Glomerular endothelial cell (primary cell): ENCODE results near the gene MSANTD3. TPM values are rescaled to one million over a fixed set of nuclear protein-coding genes. Genes with fewer than 3 reads are reported as not detected.
"Not testable (repeated sequence)": the region's sequence is repeated elsewhere in the genome, so short reads cannot be mapped to it uniquely, and the experiment has no call there.

ENCODE experiments used
- DNase-seq: peaks from one replicate; pipeline ENCODE4 v3.0.0-alpha.2; 2011; ENCODE audit warnings: low read depth, low spot score; ENCODE audit errors: extremely low read depth
- total RNA-seq: library from RNA; depleted of rRNA; stranded (reverse); fragments of >200 nt; gene quantifications from 2 replicates; pipeline ENCODE4 v1.2.3, GENCODE V29; 2015

MSANTD3 gene
- total RNA-seq: 112 and 129 TPM in 2 replicates

GRCh38 chr9:100426530-100427365, at the start of gene MSANTD3:
MSANTD3 (plus strand) TSS chr9:100427143; CDS start chr9:100441939, 14,796 bp downstream.
- no peak for DNase-seq

- DNase-seq: peak; percentile 18
These were observed 47.1 kb upstream of the MSANTD3 start for GRCh38 chr9:100379862-100380261.

- DNase-seq: not testable (repeated sequence)
These were observed 34.0 kb upstream of the MSANTD3 start for GRCh38 chr9:100392989-100393388.

- DNase-seq: no peak
These were observed 32.8 kb upstream of the MSANTD3 start for GRCh38 chr9:100394032-100394695.

GRCh38 chr9:100394816-100395215, 32.1 kb upstream of the MSANTD3 start:
- DNase-seq: no peak

GRCh38 chr9:100396769-100397168, 30.2 kb upstream of the MSANTD3 start:
- DNase-seq: no peak

- DNase-seq: no peak
These were observed 29.2 kb upstream of the MSANTD3 start for GRCh38 chr9:100397529-100398266.

- DNase-seq: no peak
These were observed 25.9 kb upstream of the MSANTD3 start for GRCh38 chr9:100401042-100401441.

GRCh38 chr9:100406962-100407361, 20.0 kb upstream of the MSANTD3 start:
- DNase-seq: no peak

GRCh38 chr9:100408546-100409175, 18.3 kb upstream of the MSANTD3 start:
- DNase-seq: no peak

GRCh38 chr9:100409176-100409556, 17.8 kb upstream of the MSANTD3 start:
- DNase-seq: no peak

GRCh38 chr9:100411472-100412283, 15.3 kb upstream of the MSANTD3 start:
- DNase-seq: peak; percentile 52

GRCh38 chr9:100413839-100414420, 13.0 kb upstream of the MSANTD3 start:
- DNase-seq: no peak

GRCh38 chr9:100417815-100418214, 9.1 kb upstream of the MSANTD3 start:
- DNase-seq: no peak

- DNase-seq: no peak
These were observed 7.8 kb upstream of the MSANTD3 start for GRCh38 chr9:100419166-100419565.

GRCh38 chr9:100421116-100421515, 5.8 kb upstream of the MSANTD3 start:
- not testable (repeated sequence) for DNase-seq

- no peak for DNase-seq
These were observed 1.2 kb upstream of the MSANTD3 start for GRCh38 chr9:100425758-100426157.

GRCh38 chr9:100426189-100426529, 784 bp upstream of the MSANTD3 start:
- no peak for DNase-seq

- DNase-seq: no peak
These were observed 672 bp downstream of the MSANTD3 start for GRCh38 chr9:100427366-100428263.
